A549 (cell line): ENCODE results near the gene ASTN1.

Experiments
- BHLHE40 ChIP-seq: IDR thresholded peaks from 2 replicates; pipeline ENCODE4 v1.6.1; 2012; ENCODE audit warnings: low read depth, low read length, inconsistent platforms
- HOXA7 ChIP-seq: fragments of 250-450 bp; sonication (Bioruptor Pico); IDR thresholded peaks from 2 replicates; pipeline ENCODE4 v1.5.0; 2020; ENCODE audit warnings: mild to moderate bottlenecking, moderate library complexity
- POLR2A ChIP-seq: IDR thresholded peaks from 2 replicates; pipeline ENCODE4 v1.6.1; 2012; ENCODE audit warnings: mild to moderate bottlenecking, low read length
- RAD21 ChIP-seq, 2 experiments: fragments of >200 bp in 1 of 2; sonication (Bioruptor Twin) in 1 of 2; formaldehyde crosslinking in 1 of 2; IDR thresholded peaks in 1 of 2; conservative IDR thresholded peaks in 1 of 2; 2 replicates in 1 of 2; 3 replicates in 1 of 2; pipeline ENCODE4 v1.6.1; 2012 to 2018; ENCODE audit warnings: inconsistent platforms in 1 of 2
- TF ChIP-seq, protein P1 (sequence below): fragments of >200 bp; sonication (Bioruptor Twin); formaldehyde crosslinking; IDR thresholded peaks from 3 replicates; pipeline ENCODE4 v1.5.1; 2016
- TF ChIP-seq, protein P2 (sequence below): fragments of 200-600 bp; sonication (generic); IDR thresholded peaks from 2 replicates; pipeline ENCODE4 v1.6.1; 2016; ENCODE audit warnings: antibody characterized with exemption, mild to moderate bottlenecking, moderate library complexity

DNA sequence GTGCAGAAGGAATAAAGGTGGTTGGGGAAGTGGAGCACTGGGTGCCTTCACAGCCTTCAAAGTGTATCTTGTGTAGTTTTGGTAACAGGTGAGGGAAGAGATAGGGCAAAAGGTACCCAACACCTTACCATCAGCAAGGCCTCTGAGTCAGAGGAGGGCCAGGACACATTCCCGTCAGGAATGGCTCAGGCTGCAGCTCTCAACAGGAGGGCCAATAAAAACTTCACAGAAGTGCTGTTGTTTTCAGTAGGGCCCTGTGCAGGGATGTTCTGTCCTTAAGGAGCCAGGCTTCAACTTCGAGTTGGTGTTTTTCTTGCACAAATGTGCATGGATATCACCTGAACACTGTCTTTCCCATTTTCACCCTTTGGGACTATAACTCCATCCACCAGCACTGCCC lies 333.4 kb downstream of the ASTN1 start:
- TF ChIP-seq HOXA7 (CRISPR knock-in tag) (no peak), BHLHE40 (no peak), POLR2A (no peak), RAD21 (conservative IDR thresholded peaks at IDR 0.05 in 1 of 2, IDR thresholded peaks at IDR 0.05 in 1 of 2) (no peak)
- TF ChIP-seq, protein P1, sequence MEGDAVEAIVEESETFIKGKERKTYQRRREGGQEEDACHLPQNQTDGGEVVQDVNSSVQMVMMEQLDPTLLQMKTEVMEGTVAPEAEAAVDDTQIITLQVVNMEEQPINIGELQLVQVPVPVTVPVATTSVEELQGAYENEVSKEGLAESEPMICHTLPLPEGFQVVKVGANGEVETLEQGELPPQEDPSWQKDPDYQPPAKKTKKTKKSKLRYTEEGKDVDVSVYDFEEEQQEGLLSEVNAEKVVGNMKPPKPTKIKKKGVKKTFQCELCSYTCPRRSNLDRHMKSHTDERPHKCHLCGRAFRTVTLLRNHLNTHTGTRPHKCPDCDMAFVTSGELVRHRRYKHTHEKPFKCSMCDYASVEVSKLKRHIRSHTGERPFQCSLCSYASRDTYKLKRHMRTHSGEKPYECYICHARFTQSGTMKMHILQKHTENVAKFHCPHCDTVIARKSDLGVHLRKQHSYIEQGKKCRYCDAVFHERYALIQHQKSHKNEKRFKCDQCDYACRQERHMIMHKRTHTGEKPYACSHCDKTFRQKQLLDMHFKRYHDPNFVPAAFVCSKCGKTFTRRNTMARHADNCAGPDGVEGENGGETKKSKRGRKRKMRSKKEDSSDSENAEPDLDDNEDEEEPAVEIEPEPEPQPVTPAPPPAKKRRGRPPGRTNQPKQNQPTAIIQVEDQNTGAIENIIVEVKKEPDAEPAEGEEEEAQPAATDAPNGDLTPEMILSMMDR = no peak
- TF ChIP-seq, protein P2, sequence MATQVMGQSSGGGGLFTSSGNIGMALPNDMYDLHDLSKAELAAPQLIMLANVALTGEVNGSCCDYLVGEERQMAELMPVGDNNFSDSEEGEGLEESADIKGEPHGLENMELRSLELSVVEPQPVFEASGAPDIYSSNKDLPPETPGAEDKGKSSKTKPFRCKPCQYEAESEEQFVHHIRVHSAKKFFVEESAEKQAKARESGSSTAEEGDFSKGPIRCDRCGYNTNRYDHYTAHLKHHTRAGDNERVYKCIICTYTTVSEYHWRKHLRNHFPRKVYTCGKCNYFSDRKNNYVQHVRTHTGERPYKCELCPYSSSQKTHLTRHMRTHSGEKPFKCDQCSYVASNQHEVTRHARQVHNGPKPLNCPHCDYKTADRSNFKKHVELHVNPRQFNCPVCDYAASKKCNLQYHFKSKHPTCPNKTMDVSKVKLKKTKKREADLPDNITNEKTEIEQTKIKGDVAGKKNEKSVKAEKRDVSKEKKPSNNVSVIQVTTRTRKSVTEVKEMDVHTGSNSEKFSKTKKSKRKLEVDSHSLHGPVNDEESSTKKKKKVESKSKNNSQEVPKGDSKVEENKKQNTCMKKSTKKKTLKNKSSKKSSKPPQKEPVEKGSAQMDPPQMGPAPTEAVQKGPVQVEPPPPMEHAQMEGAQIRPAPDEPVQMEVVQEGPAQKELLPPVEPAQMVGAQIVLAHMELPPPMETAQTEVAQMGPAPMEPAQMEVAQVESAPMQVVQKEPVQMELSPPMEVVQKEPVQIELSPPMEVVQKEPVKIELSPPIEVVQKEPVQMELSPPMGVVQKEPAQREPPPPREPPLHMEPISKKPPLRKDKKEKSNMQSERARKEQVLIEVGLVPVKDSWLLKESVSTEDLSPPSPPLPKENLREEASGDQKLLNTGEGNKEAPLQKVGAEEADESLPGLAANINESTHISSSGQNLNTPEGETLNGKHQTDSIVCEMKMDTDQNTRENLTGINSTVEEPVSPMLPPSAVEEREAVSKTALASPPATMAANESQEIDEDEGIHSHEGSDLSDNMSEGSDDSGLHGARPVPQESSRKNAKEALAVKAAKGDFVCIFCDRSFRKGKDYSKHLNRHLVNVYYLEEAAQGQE = no peak
